ENCODE results near the gene PGPEP1.
"Not testable (repeated sequence)": the region's sequence is repeated elsewhere in the genome, so short reads cannot be mapped to it uniquely, and the experiment has no call there.

The PGPEP1 gene

GRCh38 chr19:18308948-18309325, 31.5 kb upstream of the PGPEP1 start:
- no peak for DNase-seq

- no peak for DNase-seq
Measured at GRCh38 chr19:18309525-18310064, 30.8 kb upstream of the PGPEP1 start.

GRCh38 chr19:18310118-18310909, 30.1 kb upstream of the PGPEP1 start:
- DNase-seq, result no peak

- DNase-seq, result no peak
Measured at GRCh38 chr19:18310966-18311365, 29.4 kb upstream of the PGPEP1 start.

GRCh38 chr19:18311502-18312091, 28.8 kb upstream of the PGPEP1 start:
- no peak for DNase-seq

GRCh38 chr19:18312092-18312534, 28.3 kb upstream of the PGPEP1 start:
- no peak for DNase-seq

GRCh38 chr19:18313398-18313797, 27.0 kb upstream of the PGPEP1 start:
- no peak for DNase-seq

- no peak for DNase-seq
Measured at GRCh38 chr19:18317961-18318800, 22.2 kb upstream of the PGPEP1 start.

- no peak for DNase-seq
Measured at GRCh38 chr19:18319591-18320135, 20.7 kb upstream of the PGPEP1 start.

GRCh38 chr19:18320865-18321733, 19.3 kb upstream of the PGPEP1 start:
- DNase-seq, result no peak

GRCh38 chr19:18321734-18322102, 18.7 kb upstream of the PGPEP1 start:
- DNase-seq, result no peak

- DNase-seq, result peak; percentile 72
Measured at GRCh38 chr19:18322318-18322758, 18.1 kb upstream of the PGPEP1 start.

GRCh38 chr19:18322759-18323460, 17.5 kb upstream of the PGPEP1 start, which contains the start of gene LSM4:
TSS of gene LSM4 (minus strand) at chr19:18323076. CDS start at chr19:18323020, 56 bp downstream.
- peak; percentile 100 for DNase-seq

- DNase-seq, result not testable (repeated sequence)
Measured at GRCh38 chr19:18324373-18324731, 16.0 kb upstream of the PGPEP1 start.

GRCh38 chr19:18326772-18327171, 13.6 kb upstream of the PGPEP1 start:
- no peak for DNase-seq

GRCh38 chr19:18328340-18329034, 11.9 kb upstream of the PGPEP1 start:
- DNase-seq, result peak; percentile 100

GRCh38 chr19:18329035-18329376, 11.4 kb upstream of the PGPEP1 start:
- DNase-seq, result peak; percentile 54

GRCh38 chr19:18330868-18331267, 9.5 kb upstream of the PGPEP1 start:
- no peak for DNase-seq

- DNase-seq, result no peak
Measured at GRCh38 chr19:18332917-18333530, 7.4 kb upstream of the PGPEP1 start.

GRCh38 chr19:18333680-18334079, 6.7 kb upstream of the PGPEP1 start:
- DNase-seq, result no peak

Measured in NCI-H82 (cell line).